Nephron (organoid): ENCODE measurements around the gene SMIM38.

Experiments used
- H3K27ac Mint-ChIP-seq, 3 experiments: 2 replicates each; pipeline ENCODE4 v1.8.0; 2020; ENCODE audit warnings: mixed read lengths in 3 of 3, mild to moderate bottlenecking in 2 of 3, moderate library complexity in 1 of 3
- H3K27me3 Mint-ChIP-seq: 2 replicates; pipeline ENCODE4 v1.8.0; 2021; ENCODE audit warnings: low read depth, mild to moderate bottlenecking, moderate library complexity, mixed read lengths
- H3K36me3 Mint-ChIP-seq: 2 replicates; pipeline ENCODE4 v1.8.0; 2020; ENCODE audit warnings: low read depth, mixed read lengths
- H3K4me1 Mint-ChIP-seq: 2 replicates; pipeline ENCODE4 v1.8.0; 2020; ENCODE audit warnings: mixed read lengths
- H3K4me3 Mint-ChIP-seq, 3 experiments: 2 replicates each; pipeline ENCODE4 v1.8.0; 2020; ENCODE audit warnings: mild to moderate bottlenecking in 3 of 3, mixed read lengths in 3 of 3, moderate library complexity in 2 of 3
- H3K9me3 Mint-ChIP-seq: 2 replicates; pipeline ENCODE4 v1.8.0; 2020; ENCODE audit warnings: mixed read lengths
- TF ChIP-seq, protein P1 (sequence below), 3 experiments: fragments of 200-600 bp; sonication (generic); IDR thresholded peaks; one replicate each; pipeline ENCODE4 v1.5.0; 2021; ENCODE audit warnings: antibody characterized with exemption in 3 of 3; ENCODE audit not compliant: unreplicated experiment in 3 of 3

Gene SMIM38

DNA sequence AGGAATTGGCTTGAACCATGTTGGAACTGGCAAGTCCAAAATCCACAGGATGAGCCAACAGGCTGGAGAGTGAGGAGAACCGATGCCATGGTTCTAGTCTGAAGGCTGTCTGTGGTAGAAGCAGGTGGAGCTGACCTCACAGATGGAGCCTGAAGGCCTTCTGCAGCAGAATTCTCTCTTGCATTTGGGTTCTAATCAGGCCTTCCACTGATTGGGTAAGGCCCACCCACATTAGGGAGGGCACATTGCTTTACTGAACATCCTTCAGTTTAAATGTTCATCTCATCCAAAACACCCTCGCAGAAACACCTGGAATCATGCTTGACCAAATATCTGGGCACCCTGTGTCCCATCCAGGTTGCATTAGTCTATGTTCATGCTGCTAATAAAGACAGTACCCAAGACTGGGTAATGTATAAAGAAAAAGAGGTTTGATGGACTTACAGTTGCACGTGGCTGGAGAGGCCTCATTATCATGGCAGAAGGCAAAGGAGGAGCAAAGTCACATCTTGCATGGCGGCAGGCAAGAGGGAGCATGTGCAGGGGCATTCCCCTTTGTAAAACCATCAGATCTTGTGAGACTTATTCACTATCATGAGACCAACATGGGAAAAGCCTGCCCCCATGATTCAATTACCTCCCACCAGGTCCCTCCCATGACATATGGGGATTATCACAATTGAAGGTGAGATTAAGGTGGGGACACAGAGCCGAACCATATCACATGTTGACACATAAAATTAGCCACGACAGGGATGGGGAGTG is 15.9 kb downstream of the SMIM38 start:
- peaks cover 24% of the 10 kb centered on the region for H3K27me3 Mint-ChIP-seq
- H3K9me3 Mint-ChIP-seq = peaks cover 19% of the 10 kb centered on the region
- H3K27ac Mint-ChIP-seq = no peak overlapping the region
- peaks cover 8% of the 10 kb centered on the region for H3K4me1 Mint-ChIP-seq
- H3K4me3 Mint-ChIP-seq = no peak overlapping the region
- TF ChIP-seq, protein P1, sequence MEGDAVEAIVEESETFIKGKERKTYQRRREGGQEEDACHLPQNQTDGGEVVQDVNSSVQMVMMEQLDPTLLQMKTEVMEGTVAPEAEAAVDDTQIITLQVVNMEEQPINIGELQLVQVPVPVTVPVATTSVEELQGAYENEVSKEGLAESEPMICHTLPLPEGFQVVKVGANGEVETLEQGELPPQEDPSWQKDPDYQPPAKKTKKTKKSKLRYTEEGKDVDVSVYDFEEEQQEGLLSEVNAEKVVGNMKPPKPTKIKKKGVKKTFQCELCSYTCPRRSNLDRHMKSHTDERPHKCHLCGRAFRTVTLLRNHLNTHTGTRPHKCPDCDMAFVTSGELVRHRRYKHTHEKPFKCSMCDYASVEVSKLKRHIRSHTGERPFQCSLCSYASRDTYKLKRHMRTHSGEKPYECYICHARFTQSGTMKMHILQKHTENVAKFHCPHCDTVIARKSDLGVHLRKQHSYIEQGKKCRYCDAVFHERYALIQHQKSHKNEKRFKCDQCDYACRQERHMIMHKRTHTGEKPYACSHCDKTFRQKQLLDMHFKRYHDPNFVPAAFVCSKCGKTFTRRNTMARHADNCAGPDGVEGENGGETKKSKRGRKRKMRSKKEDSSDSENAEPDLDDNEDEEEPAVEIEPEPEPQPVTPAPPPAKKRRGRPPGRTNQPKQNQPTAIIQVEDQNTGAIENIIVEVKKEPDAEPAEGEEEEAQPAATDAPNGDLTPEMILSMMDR (IDR thresholded peaks at IDR 0.05; ENCODE audit: unreplicated experiment in 3 of 3) = no peak
- no peaks in the 10 kb centered on the region for H3K36me3 Mint-ChIP-seq

DNA sequence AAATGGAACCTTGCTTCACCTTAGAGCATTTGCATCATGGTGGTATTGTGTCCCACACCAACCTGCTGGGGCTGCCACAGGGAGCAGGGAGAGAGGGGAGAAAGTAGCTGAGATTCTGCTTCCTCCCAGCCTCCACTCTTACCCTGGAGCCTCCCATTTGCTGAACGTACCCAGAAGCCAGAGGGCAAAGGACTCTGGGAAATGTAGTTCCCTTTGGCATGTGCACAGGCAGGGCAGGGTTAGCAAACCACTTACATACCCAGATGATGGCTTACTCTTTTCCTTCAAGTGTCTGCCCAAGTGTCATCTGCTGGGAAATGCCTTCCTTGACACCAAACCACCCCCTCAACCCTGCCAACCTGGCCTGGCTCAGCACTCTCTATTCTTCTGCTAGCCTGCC is 16.9 kb downstream of the SMIM38 start:
- no peak overlapping the region for H3K4me3 Mint-ChIP-seq
- no peaks in the 10 kb centered on the region for H3K36me3 Mint-ChIP-seq
- TF ChIP-seq, protein P1 (IDR thresholded peaks at IDR 0.05; ENCODE audit: unreplicated experiment in 3 of 3) = no peak
- peaks cover 14% of the 10 kb centered on the region for H3K27me3 Mint-ChIP-seq
- no peak overlapping the region for H3K27ac Mint-ChIP-seq
- peaks cover 8% of the 10 kb centered on the region for H3K4me1 Mint-ChIP-seq
- peaks cover 18% of the 10 kb centered on the region for H3K9me3 Mint-ChIP-seq

DNA sequence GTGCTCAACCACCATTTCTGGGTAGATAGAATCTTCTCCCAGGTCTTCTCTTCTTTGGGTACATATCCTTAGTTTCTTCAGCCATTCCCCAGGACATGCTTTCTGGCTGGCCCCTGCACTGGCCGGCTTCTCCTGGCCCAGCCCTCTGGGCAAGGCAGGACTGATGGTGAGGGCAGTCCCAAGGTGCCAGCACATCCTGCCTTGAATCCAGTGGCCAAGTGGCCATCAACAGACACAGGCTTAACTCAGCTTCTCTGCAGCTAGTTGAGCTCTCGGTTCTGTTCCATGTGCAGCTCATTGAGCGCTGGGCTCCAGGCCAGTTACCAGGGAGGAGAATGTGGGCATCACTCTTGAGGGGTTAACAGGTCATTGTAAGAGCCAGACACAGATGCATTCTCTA is 17.6 kb downstream of the SMIM38 start:
- Mint-ChIP-seq H3K27ac (no peak overlapping the region), H3K4me1 (peaks cover 8% of the 10 kb centered on the region), H3K27me3 (peaks cover 13% of the 10 kb centered on the region), H3K4me3 (no peak overlapping the region), H3K9me3 (peaks cover 18% of the 10 kb centered on the region), H3K36me3 (no peaks in the 10 kb centered on the region)
- TF ChIP-seq, protein P1 (IDR thresholded peaks at IDR 0.05; ENCODE audit: unreplicated experiment in 3 of 3) = no peak

DNA sequence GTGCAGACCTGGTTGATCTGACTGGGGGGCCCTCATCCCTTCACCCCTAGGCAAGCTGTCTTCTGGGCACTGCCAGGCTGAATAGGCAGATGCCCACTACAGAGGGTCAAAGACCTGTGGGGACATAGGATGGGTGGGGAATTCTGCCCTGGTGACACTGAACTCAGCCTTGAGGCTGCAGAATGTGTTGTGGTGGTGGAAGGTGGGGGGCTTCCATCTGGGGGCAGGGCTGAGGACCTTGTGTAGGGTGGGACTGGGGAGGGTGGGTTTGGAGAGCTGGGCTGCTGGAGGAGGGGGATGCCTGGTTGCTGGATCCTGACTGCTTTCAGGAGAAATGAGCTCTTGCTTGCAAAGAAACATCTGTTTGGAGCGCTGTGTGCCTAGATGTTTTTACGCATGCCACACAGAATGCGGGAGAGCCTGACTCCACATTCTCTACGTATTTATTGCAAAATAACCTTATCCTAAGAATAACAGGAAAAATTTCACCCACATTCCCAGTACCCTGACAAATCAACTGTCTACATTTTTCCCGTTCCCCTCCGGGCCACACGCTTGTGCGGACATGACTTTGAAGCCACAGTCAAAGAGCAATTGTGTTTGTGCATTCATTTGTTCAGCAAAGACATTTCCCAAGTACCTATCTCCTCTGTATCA is 18.3 kb downstream of the SMIM38 start:
- TF ChIP-seq, protein P1 (IDR thresholded peaks at IDR 0.05; ENCODE audit: unreplicated experiment in 3 of 3) = no peak

DNA sequence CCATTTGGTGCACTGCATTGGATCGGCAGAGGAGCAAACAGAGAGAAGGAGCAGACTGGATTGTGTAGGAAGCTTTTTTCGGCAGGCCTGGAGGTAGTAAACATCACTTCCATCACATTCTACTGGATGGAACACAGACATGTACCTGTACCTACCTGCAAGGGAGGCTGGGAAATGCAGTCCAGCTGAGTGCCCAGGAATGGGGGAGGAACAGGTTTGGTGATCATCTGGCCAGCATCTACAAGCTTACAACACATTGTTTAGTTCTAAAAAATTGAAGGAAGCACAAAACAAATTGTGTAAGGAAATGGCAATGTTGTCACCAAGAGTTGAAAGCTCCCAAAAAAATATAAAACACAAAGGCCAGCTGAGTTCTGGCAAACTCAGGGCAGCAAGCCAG is 19.1 kb downstream of the SMIM38 start:
- peaks cover 13% of the 10 kb centered on the region for H3K27me3 Mint-ChIP-seq
- no peak overlapping the region for H3K4me3 Mint-ChIP-seq
- H3K4me1 Mint-ChIP-seq = peaks cover 8% of the 10 kb centered on the region
- no peak overlapping the region for H3K27ac Mint-ChIP-seq
- TF ChIP-seq, protein P1 (IDR thresholded peaks at IDR 0.05; ENCODE audit: unreplicated experiment in 3 of 3) = no peak
- peaks cover 18% of the 10 kb centered on the region for H3K9me3 Mint-ChIP-seq
- H3K36me3 Mint-ChIP-seq = no peaks in the 10 kb centered on the region

More for the DNA sequence above, 18.3 kb downstream of the SMIM38 start:
- Mint-ChIP-seq H3K4me1 (peaks cover 8% of the 10 kb centered on the region), H3K36me3 (no peaks in the 10 kb centered on the region), H3K27ac (no peak overlapping the region), H3K9me3 (peaks cover 18% of the 10 kb centered on the region), H3K4me3 (no peak overlapping the region), H3K27me3 (peaks cover 13% of the 10 kb centered on the region)
